Testis (tissue), 2 donors: ENCODE results near the gene ACTA2.

ENCODE experiments used
- CTCF ChIP-seq, 3 experiments: fragments of 450-650 bp in 2 of 3; fragments of 200-600 bp in 1 of 3; sonication (generic) in 1 of 3; IDR thresholded peaks; one replicate each; pipeline ENCODE4 v1.5.1; 2016 to 2019; ENCODE audit warnings: antibody characterized with exemption in 3 of 3, mild to moderate bottlenecking in 2 of 3, moderate library complexity in 1 of 3
- POLR2A ChIP-seq: fragments of 450-650 bp; IDR thresholded peaks from one replicate; pipeline ENCODE4 v1.6.1; 2017; ENCODE audit warnings: antibody characterized with exemption, mild to moderate bottlenecking, moderate library complexity

- TF ChIP-seq CTCF (IDR thresholded peaks at IDR 0.05) (no peak), POLR2A (no peak)
Observed at GRCh38 chr10:88966797-88967196, 14.2 kb upstream of the ACTA2 start.
